OCI-LY7 (cell line): ENCODE data around the gene CFL1. TPM values are rescaled to one million over a fixed set of nuclear protein-coding genes. Genes with fewer than 3 reads are reported as not detected.

Source experiments
- BruUV-seq: library from RNA; stranded (reverse); fragments of 400-500 nt; replicated peaks from 2 replicates; lab custom pipeline; 2021; lab: Mats Ljungman, UMichigan
- CTCF ChIA-PET: fragments of 300-600 bp; sonication (Branson Sonifier 250); formaldehyde crosslinking; loops from one replicate; lab custom pipeline; 2022; ENCODE audit warnings: antibody characterized with exemption; ENCODE audit not compliant: unreplicated experiment; lab: Charles Lee
- POLR2A ChIA-PET: fragments of 300-600 bp; sonication (Branson Sonifier 250); formaldehyde crosslinking; loops from one replicate; lab custom pipeline; 2022; ENCODE audit warnings: antibody characterized with exemption; lab: Charles Lee
- DNase-seq: peaks from one replicate; pipeline ENCODE4 v3.0.0-alpha.2; 2015; ENCODE audit warnings: low spot score
- H2AFZ ChIP-seq: fragments of 200-600 bp; sonication (generic), shearing (Covaris generic); 2 replicates; pipeline ENCODE4 v1.6.1; 2014; ENCODE audit warnings: mild to moderate bottlenecking, antibody characterized with exemption, low read length, moderate library complexity
- H3K27ac ChIP-seq: fragments of 200-600 bp; sonication (generic); 2 replicates; pipeline ENCODE4 v1.5.1; 2014; ENCODE audit warnings: mixed run types, low read depth, mild to moderate bottlenecking, moderate library complexity, low read length, inconsistent platforms; ENCODE audit not compliant: poor library complexity, severe bottlenecking
- H3K36me3 ChIP-seq: fragments of 200-600 bp; sonication (generic); 2 replicates; pipeline ENCODE4 v1.6.1; 2014; ENCODE audit warnings: mild to moderate bottlenecking, antibody characterized with exemption, low read length, moderate library complexity, mixed read lengths; ENCODE audit not compliant: insufficient read depth
- H3K4me1 ChIP-seq: fragments of 200-600 bp; sonication (generic); 2 replicates; pipeline ENCODE4 v1.5.1; 2014; ENCODE audit warnings: mild to moderate bottlenecking, low read length; ENCODE audit not compliant: insufficient read depth, poor library complexity, severe bottlenecking
- H3K4me2 ChIP-seq: fragments of 200-600 bp; sonication (generic); 2 replicates; pipeline ENCODE4 v1.6.1; 2014; ENCODE audit warnings: mild to moderate bottlenecking, low read length
- H3K4me3 ChIP-seq: fragments of 200-600 bp; sonication (generic); 2 replicates; pipeline ENCODE4 v1.5.1; 2014; ENCODE audit warnings: mild to moderate bottlenecking, low read depth, low read length; ENCODE audit not compliant: poor library complexity, severe bottlenecking
- H3K79me2 ChIP-seq: fragments of 200-600 bp; sonication (generic); 2 replicates; pipeline ENCODE4 v1.6.1; 2016; ENCODE audit warnings: low read depth, mild to moderate bottlenecking, low read length, moderate library complexity, mixed read lengths; ENCODE audit not compliant: insufficient read depth
- H3K9me2 ChIP-seq: fragments of 200-600 bp; sonication (generic); 2 replicates; pipeline ENCODE4 v1.6.1; 2016; ENCODE audit warnings: mild to moderate bottlenecking, low read length, mixed read lengths; ENCODE audit not compliant: insufficient read depth
- H3K9me3 ChIP-seq: fragments of 200-600 bp; sonication (generic); 2 replicates; pipeline ENCODE4 v1.6.1; 2014; ENCODE audit warnings: mild to moderate bottlenecking, mixed run types, low read length, mixed read lengths
- H4K20me1 ChIP-seq: fragments of 200-600 bp; sonication (generic); 2 replicates; pipeline ENCODE4 v1.6.1; 2014; ENCODE audit warnings: mild to moderate bottlenecking, antibody characterized with exemption, low read length, moderate library complexity, mixed read lengths; ENCODE audit not compliant: insufficient read depth
- EZH2phosphoT487 ChIP-seq: fragments of 200-600 bp; sonication (generic); IDR thresholded peaks from 2 replicates; pipeline ENCODE4 v1.6.1; 2018; ENCODE audit warnings: low read depth, borderline replicate concordance, mild to moderate bottlenecking, mixed run types, antibody characterized with exemption, low read length, moderate library complexity, mixed read lengths
- intact Hi-C: fragments of 100-400 bp; cut with micrococcal nuclease; formaldehyde crosslinking; loops from one replicate; pipeline ENCODE4 v1.10.0; 2022; ENCODE audit not compliant: unreplicated experiment
- total RNA-seq, 2 experiments: library from RNA; depleted of rRNA in 1 of 2; stranded (reverse); fragments of >200 nt in 1 of 2; shearing (Covaris generic) in 1 of 2; gene quantifications; 2 replicates each; pipeline ENCODE4 v1.2.3, GENCODE V29; 2014 to 2022
- TF ChIP-seq, protein P1 (sequence below): fragments of 200-600 bp; sonication (generic); conservative IDR thresholded peaks from 2 replicates; pipeline ENCODE4 v1.5.1; 2014; ENCODE audit warnings: mild to moderate bottlenecking, antibody characterized with exemption, low read length, moderate library complexity, mixed read lengths

The CFL1 gene
- total RNA-seq, 2 experiments from 2014 or later = 1,019 to 1,119 TPM

DNA sequence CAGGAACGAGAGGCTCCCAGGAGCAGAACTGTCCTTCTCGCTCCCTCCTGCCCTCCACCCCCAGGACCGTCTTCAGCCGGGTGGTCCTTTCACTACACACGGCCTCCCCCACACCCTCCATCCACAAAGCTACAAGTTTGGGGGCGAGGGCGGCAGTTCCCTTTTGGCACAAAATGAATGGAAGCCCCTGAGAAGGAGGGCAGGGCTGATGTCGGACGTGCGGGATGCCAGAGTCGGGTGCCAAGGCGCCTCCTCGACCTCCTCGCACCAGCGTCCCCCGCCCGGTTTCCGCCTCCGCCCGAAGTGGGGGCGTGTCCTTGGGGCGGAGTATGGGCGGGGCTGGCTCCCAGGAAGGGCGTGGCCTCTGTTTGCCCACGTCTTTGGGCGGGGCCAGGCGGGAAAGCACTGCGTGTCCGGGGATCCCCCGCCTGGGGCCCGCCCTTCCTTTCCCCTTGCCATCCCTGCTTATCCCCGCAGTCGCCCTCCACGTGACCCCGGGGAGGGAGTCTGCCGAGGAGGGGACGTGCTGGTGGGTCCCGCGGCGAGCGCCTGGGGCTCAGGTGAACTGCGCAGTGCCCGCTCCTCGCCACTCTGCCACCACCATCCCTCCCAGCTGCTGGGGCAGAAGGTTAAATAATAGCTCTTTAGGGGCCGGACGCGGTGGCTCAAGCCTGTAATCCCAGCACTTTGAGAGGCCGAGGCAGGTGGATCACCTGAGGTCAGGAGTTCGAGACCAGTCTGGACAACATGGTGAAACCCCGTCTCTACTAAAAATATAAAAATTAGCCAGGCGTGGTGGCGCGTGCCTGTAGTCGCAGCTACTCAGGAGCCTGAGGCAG lies 15.6 kb upstream of the CFL1 start:
- BruUV-seq = no TSS peak
- peak overlapping the region; percentile 76; the same call in 1 of the 2 replicates for H2AFZ ChIP-seq
- TF ChIP-seq, protein P1, sequence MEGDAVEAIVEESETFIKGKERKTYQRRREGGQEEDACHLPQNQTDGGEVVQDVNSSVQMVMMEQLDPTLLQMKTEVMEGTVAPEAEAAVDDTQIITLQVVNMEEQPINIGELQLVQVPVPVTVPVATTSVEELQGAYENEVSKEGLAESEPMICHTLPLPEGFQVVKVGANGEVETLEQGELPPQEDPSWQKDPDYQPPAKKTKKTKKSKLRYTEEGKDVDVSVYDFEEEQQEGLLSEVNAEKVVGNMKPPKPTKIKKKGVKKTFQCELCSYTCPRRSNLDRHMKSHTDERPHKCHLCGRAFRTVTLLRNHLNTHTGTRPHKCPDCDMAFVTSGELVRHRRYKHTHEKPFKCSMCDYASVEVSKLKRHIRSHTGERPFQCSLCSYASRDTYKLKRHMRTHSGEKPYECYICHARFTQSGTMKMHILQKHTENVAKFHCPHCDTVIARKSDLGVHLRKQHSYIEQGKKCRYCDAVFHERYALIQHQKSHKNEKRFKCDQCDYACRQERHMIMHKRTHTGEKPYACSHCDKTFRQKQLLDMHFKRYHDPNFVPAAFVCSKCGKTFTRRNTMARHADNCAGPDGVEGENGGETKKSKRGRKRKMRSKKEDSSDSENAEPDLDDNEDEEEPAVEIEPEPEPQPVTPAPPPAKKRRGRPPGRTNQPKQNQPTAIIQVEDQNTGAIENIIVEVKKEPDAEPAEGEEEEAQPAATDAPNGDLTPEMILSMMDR = no peak
- TF ChIP-seq EZH2phosphoT487 = no peak
- H3K4me1 ChIP-seq = peaks cover 28% of the 10 kb centered on the region
- peak overlapping the region; percentile 61 for H3K4me3 ChIP-seq
- no peaks in the 10 kb centered on the region for H4K20me1 ChIP-seq
- H3K4me2 ChIP-seq = peak overlapping the region; percentile 89
- H3K27ac ChIP-seq = peak overlapping the region; percentile 46
- CTCF ChIA-PET = interaction anchor here (1.0 to 1.4 kb wide), 4 partner anchors 11 to 16 kb away, joined by 3 to 5 read pairs (median 4); partner anchors contain the start of gene MUS81
- DNase-seq = peak; percentile 94
- POLR2A ChIA-PET = interaction anchor here (0.6 to 2.3 kb wide), 7 partner anchors 12 to 1707 kb away, joined by 3 to 12 read pairs (median 5); partner anchors contain the start of genes CCDC85B and MUS81
- no peaks in the 10 kb centered on the region for H3K79me2 ChIP-seq
- no peaks in the 10 kb centered on the region for H3K9me3 ChIP-seq
- H3K9me2 ChIP-seq = no peaks in the 10 kb centered on the region
- H3K36me3 ChIP-seq = no peaks in the 10 kb centered on the region
- intact Hi-C loops = loop anchor here (1.0 kb wide), 1 partner anchor 17 kb away; the partner anchor contains the start of gene CCDC85B

DNA sequence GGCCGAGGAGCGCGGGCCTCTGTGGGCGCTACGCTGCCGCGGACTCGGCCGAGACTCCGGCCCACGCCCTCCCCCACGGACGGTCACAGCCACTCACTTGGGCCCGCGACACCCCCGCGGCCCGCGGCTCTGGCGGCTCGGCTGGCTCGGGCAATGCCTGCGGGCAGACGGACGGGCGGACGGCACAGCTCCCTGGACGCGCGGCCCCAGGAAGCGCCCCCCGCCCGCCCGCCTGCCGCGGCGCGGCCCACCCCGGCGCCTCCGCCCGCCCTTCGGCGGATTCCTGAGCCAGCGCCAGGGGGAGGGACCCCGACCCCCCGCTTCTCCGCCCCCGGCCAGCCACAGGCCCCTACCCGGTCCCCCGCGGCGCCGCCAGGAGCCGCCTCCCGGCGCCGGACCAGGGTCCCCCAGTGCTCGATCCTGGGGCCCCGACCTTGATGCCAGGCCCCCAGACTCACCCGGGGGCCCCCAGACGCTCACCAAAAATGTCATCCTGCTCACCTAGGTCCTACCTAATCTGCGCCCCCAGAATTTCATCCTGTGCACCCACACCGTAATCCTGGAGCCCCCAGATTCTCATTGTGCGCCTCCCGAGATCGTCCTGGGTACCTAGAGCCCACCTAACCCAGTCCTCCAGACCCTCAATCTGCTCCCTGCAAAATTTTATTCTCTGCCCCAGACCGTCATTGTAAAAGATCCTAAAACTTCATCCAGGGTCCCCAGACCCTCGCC lies 14.8 kb upstream of the CFL1 start, which contains the start of gene EFEMP2:
EFEMP2 (minus strand) TSS at position 215 of the 732 bp plus-strand sequence. CDS start 446 bp downstream, outside the sequence.
- Histone ChIP-seq H3K4me1 (peaks cover 28% of the 10 kb centered on the region), H3K4me2 (peak within 1 kb of the TSS; percentile 89), H4K20me1 (no peaks in the 10 kb centered on the region), H3K4me3 (peak within 1 kb of the TSS; percentile 61), H2AFZ (peak within 1 kb of the TSS; percentile 76; the same call in 1 of the 2 replicates), H3K9me2 (no peaks in the 10 kb centered on the region), H3K27ac (peak within 1 kb of the TSS; percentile 46), H3K9me3 (no peaks in the 10 kb centered on the region), H3K36me3 (no peaks in the 10 kb centered on the region), H3K79me2 (no peaks in the 10 kb centered on the region)
- ChIA-PET POLR2A (interaction anchor here (0.6 to 2.3 kb wide), 5 partner anchors 13 to 1708 kb away, joined by 3 to 12 read pairs (median 5); partner anchors contain the start of genes CCDC85B and MUS81), CTCF (no interaction called here)
- no peak for TF ChIP-seq EZH2phosphoT487
- TF ChIP-seq, protein P1 = no peak
- no peak for DNase-seq
- BruUV-seq = no TSS peak
- intact Hi-C loops = loop anchor here (1.0 kb wide), 1 partner anchor 18 kb away; the partner anchor contains the start of gene CCDC85B
